PC-3 (cell line): Measurements from ENCODE around the gene KCNQ5. TPM values are rescaled to one million over a fixed set of nuclear protein-coding genes. Genes with fewer than 3 reads are reported as not detected.

Source experiments
- ATAC-seq: fragments of 200-7000 bp; cut with Tn5 transposase; 2 replicates; pipeline ENCODE4 v1.9.1; 2020; ENCODE audit warnings: mild to moderate bottlenecking, moderate library complexity
- BruUV-seq: library from RNA; stranded (reverse); fragments of 400-500 nt; replicated peaks from 2 replicates; lab custom pipeline; 2021; lab: Mats Ljungman, UMichigan
- CTCF ChIA-PET: fragments of 300-600 bp; sonication (Branson Sonifier 250); formaldehyde crosslinking; loops from one replicate; lab custom pipeline; 2022; ENCODE audit warnings: antibody characterized with exemption; lab: Charles Lee
- POLR2A ChIA-PET: fragments of 300-600 bp; sonication (Branson Sonifier 250); formaldehyde crosslinking; loops from one replicate; lab custom pipeline; 2022; ENCODE audit warnings: antibody characterized with exemption; ENCODE audit not compliant: unreplicated experiment; lab: Charles Lee
- DNase-seq: peaks from one replicate; pipeline ENCODE4 v3.0.0-alpha.2; 2015
- H2AFZ ChIP-seq: fragments of 300-600 bp; sonication (generic); 2 replicates; pipeline ENCODE4 v1.6.0; 2016; ENCODE audit warnings: antibody characterized with exemption, low read length
- H3F3A ChIP-seq: fragments of 300-600 bp; sonication (generic); one replicate; pipeline ENCODE4 v1.6.0; 2017; ENCODE audit warnings: antibody characterized with exemption, low read length, control low read depth, mild to moderate bottlenecking; ENCODE audit not compliant: unreplicated experiment
- H3K27ac ChIP-seq: fragments of 300-600 bp; sonication (generic); 2 replicates; pipeline ENCODE4 v1.5.1; 2016; ENCODE audit warnings: mild to moderate bottlenecking, low read length
- H3K27me3 ChIP-seq: fragments of 300-600 bp; sonication (generic); 2 replicates; pipeline ENCODE4 v1.6.1; 2016; ENCODE audit warnings: low read length, mixed read lengths
- H3K36me3 ChIP-seq: fragments of 300-600 bp; sonication (generic); 2 replicates; pipeline ENCODE4 v1.6.1; 2016; ENCODE audit warnings: low read depth, mixed run types, low read length, mixed read lengths
- H3K4me1 ChIP-seq: fragments of 300-600 bp; sonication (generic); 2 replicates; pipeline ENCODE4 v1.5.1; 2016; ENCODE audit warnings: low read length; ENCODE audit not compliant: insufficient read depth
- H3K4me2 ChIP-seq: fragments of 300-600 bp; sonication (generic); 2 replicates; pipeline ENCODE4 v1.6.0; 2016; ENCODE audit warnings: low read length
- H3K4me3 ChIP-seq: fragments of 300-600 bp; sonication (generic); 2 replicates; pipeline ENCODE4 v1.5.1; 2016; ENCODE audit warnings: mild to moderate bottlenecking, low read length, mixed read lengths
- H3K79me2 ChIP-seq: fragments of 300-600 bp; sonication (generic); 2 replicates; pipeline ENCODE4 v1.6.1; 2017; ENCODE audit warnings: low read length, mixed read lengths
- H3K9ac ChIP-seq: fragments of 300-600 bp; sonication (generic); 2 replicates; pipeline ENCODE4 v1.6.0; 2016; ENCODE audit warnings: mild to moderate bottlenecking, low read length
- H3K9me2 ChIP-seq: fragments of 300-600 bp; sonication (generic); replicated peaks from 2 replicates; pipeline ENCODE4 v1.6.1; 2016; ENCODE audit warnings: mixed run types, low read length, mixed read lengths
- H3K9me3 ChIP-seq: fragments of 300-600 bp; sonication (generic); 2 replicates; pipeline ENCODE4 v1.6.1; 2016; ENCODE audit warnings: low read length, mixed read lengths
- H4K20me1 ChIP-seq: fragments of 300-600 bp; sonication (generic); 2 replicates; pipeline ENCODE4 v1.6.1; 2016; ENCODE audit warnings: low read length, mixed read lengths
- EZH2 ChIP-seq: fragments of 300-600 bp; sonication (generic); IDR thresholded peaks from one replicate; pipeline ENCODE4 v1.6.1; 2017; ENCODE audit warnings: antibody characterized with exemption, mild to moderate bottlenecking, low read length; ENCODE audit not compliant: unreplicated experiment
- EZH2phosphoT487 ChIP-seq: fragments of 300-600 bp; sonication (generic); IDR thresholded peaks from 2 replicates; pipeline ENCODE4 v1.6.1; 2018; ENCODE audit warnings: mild to moderate bottlenecking, antibody characterized with exemption, low read length, borderline replicate concordance
- intact Hi-C: fragments of 100-400 bp; cut with micrococcal nuclease; formaldehyde crosslinking; loops from 2 replicates; pipeline ENCODE4 v1.9.0; 2023
- total RNA-seq: library from RNA; depleted of rRNA; stranded (reverse); fragments of >200 nt; gene quantifications from 2 replicates; pipeline ENCODE4 v1.2.3, GENCODE V29; 2014
- TF ChIP-seq, protein P1 (sequence below): fragments of 300-600 bp; sonication (generic); conservative IDR thresholded peaks from 2 replicates; pipeline ENCODE4 v1.5.1; 2017; ENCODE audit warnings: antibody characterized with exemption, low read depth, mild to moderate bottlenecking, low read length

Gene KCNQ5
- total RNA-seq, 1 experiment from 2014 or later: not detected

DNA sequence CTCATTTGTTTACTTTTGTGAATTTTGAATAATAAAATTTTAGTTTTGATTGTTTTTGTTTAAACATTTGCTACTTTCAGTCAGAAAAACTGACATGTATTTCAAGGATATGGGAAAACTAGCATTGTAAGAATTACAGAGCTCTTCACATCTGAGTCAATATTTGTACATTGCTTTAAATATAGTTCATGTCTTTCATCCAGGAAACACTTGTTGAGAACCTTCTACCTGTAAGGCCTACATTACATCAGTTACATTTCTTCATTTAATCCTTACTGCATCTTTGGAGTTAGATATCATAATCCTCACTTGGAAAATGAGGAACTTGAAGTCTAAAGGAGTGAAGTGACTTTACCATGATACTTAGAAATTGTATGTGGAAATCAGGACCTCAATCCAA is 242.9 kb downstream of the KCNQ5 start:
- ATAC-seq: no peak
- Histone ChIP-seq H3K27me3 (no peaks in the 10 kb centered on the region), H3K9ac (no peak overlapping the region), H3K4me1 (peaks cover 18% of the 10 kb centered on the region), H3F3A (no peaks in the 10 kb centered on the region), H3K9me3 (no peaks in the 10 kb centered on the region), H3K27ac (no peak overlapping the region), H3K4me3 (no peak overlapping the region), H3K9me2 (no peaks in the 10 kb centered on the region), H3K79me2 (no peaks in the 10 kb centered on the region), H2AFZ (no peak overlapping the region), H3K4me2 (no peak overlapping the region), H3K36me3 (no peaks in the 10 kb centered on the region), H4K20me1 (no peaks in the 10 kb centered on the region)
- ChIA-PET POLR2A (no interaction called here), CTCF (no interaction called here)
- no peak for TF ChIP-seq EZH2phosphoT487
- no peak for TF ChIP-seq EZH2
- TF ChIP-seq, protein P1, sequence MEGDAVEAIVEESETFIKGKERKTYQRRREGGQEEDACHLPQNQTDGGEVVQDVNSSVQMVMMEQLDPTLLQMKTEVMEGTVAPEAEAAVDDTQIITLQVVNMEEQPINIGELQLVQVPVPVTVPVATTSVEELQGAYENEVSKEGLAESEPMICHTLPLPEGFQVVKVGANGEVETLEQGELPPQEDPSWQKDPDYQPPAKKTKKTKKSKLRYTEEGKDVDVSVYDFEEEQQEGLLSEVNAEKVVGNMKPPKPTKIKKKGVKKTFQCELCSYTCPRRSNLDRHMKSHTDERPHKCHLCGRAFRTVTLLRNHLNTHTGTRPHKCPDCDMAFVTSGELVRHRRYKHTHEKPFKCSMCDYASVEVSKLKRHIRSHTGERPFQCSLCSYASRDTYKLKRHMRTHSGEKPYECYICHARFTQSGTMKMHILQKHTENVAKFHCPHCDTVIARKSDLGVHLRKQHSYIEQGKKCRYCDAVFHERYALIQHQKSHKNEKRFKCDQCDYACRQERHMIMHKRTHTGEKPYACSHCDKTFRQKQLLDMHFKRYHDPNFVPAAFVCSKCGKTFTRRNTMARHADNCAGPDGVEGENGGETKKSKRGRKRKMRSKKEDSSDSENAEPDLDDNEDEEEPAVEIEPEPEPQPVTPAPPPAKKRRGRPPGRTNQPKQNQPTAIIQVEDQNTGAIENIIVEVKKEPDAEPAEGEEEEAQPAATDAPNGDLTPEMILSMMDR: no peak
- intact Hi-C loops: loop anchor here (5.0 kb wide), 1 partner anchor 268 kb away; no protein-coding TSS in a partner anchor
- DNase-seq: no peak
- BruUV-seq: no TSS peak

DNA sequence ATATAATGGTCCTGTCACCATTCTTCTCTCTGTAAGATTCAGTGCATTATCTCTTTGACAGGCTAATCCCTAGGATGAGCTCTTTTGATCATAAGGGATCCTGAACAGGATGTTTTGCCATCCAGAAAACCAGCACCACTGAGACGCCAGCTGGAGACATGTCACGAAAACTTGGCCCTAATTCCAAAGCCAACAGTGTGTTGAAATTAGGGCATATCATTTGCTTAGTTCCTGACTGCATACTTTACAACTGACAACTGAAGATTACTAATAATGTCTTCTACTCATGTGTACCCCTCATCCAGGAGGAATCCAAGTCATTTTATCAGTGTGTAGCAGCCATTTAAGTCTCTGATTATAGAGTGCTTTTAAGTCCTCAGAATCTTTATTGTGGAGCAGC is 243.6 kb downstream of the KCNQ5 start:
- Histone ChIP-seq H3K36me3 (no peaks in the 10 kb centered on the region), H3K4me2 (no peak overlapping the region), H3K27me3 (no peaks in the 10 kb centered on the region), H3K27ac (no peak overlapping the region), H3K9me3 (no peaks in the 10 kb centered on the region), H3K9ac (no peak overlapping the region), H3K4me3 (no peak overlapping the region), H3K9me2 (no peaks in the 10 kb centered on the region), H3K4me1 (peaks cover 18% of the 10 kb centered on the region), H3F3A (no peaks in the 10 kb centered on the region), H3K79me2 (no peaks in the 10 kb centered on the region), H2AFZ (no peak overlapping the region), H4K20me1 (no peaks in the 10 kb centered on the region)
- intact Hi-C loops: no loop called here
- ChIA-PET POLR2A (no interaction called here), CTCF (no interaction called here)
- TF ChIP-seq, protein P1: no peak
- TF ChIP-seq EZH2phosphoT487 (no peak), EZH2 (no peak)
- DNase-seq (no peak), ATAC-seq (no peak)
- BruUV-seq: no TSS peak

DNA sequence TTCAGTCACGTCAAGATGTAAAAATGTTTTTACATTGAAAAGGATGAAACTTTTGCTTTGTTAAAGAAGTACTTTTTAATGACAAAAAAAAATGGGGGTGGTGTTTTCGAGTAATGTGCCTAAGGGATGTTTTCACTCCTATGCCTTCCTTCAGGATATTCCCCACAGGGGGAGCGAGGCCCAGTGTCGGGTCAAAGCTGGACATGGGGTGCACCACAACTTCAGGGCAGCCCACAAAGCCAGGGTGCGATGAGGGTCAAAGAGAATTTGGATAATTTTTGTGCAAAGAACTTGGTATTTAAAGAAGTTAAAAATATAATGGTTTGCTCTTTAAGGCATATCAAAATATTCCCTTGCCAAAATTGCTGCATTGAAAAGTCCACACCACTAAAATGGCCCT is 247.8 kb downstream of the KCNQ5 start:
- Histone ChIP-seq H3K27ac (no peak overlapping the region), H3K4me1 (no peaks in the 10 kb centered on the region), H3F3A (no peaks in the 10 kb centered on the region), H3K9me2 (no peaks in the 10 kb centered on the region), H3K4me2 (no peak overlapping the region), H3K4me3 (no peak overlapping the region), H3K36me3 (no peaks in the 10 kb centered on the region), H3K27me3 (no peaks in the 10 kb centered on the region), H2AFZ (no peak overlapping the region), H4K20me1 (no peaks in the 10 kb centered on the region), H3K79me2 (no peaks in the 10 kb centered on the region), H3K9ac (no peak overlapping the region), H3K9me3 (no peaks in the 10 kb centered on the region)
- ATAC-seq: no peak
- ChIA-PET CTCF (no interaction called here), POLR2A (no interaction called here)
- no TSS peak for BruUV-seq
- intact Hi-C loops: no loop called here
- TF ChIP-seq, protein P1: no peak
- DNase-seq: no peak
